GM18507 (cell line): ENCODE results near the gene HMGN3.

Experiments used
- DNase-seq: peaks from one replicate; pipeline ENCODE4 v3.0.0; 2011; ENCODE audit warnings: low read depth; ENCODE audit not compliant: insufficient read length; ENCODE audit errors: extremely low spot score
- FAIRE-seq: peaks from 2 replicates; lab custom pipeline; 2011; peaks lifted over from hg19 to GRCh38; lab: Jason Lieb, UNC

HMGN3 gene

GRCh38 chr6:79189760-79190350 lies 44.6 kb downstream of the HMGN3 start:
- FAIRE-seq (no peak), DNase-seq (no peak)

- no peak for FAIRE-seq
- no peak for DNase-seq
Observed at GRCh38 chr6:79188885-79189480, 45.5 kb downstream of the HMGN3 start.

GRCh38 chr6:79188107-79188506 lies 46.4 kb downstream of the HMGN3 start:
- no peak for FAIRE-seq

GRCh38 chr6:79186564-79186963 lies 47.9 kb downstream of the HMGN3 start:
- FAIRE-seq, result no peak
- DNase-seq, result no peak

More at GRCh38 chr6:79188107-79188506, 46.4 kb downstream of the HMGN3 start:
- DNase-seq, result no peak

- FAIRE-seq (no peak), DNase-seq (no peak)
Observed at GRCh38 chr6:79184641-79185040, 49.8 kb downstream of the HMGN3 start.

- FAIRE-seq (no peak), DNase-seq (no peak)
Observed at GRCh38 chr6:79184086-79184485, 50.4 kb downstream of the HMGN3 start.

GRCh38 chr6:79180052-79180451 lies 54.4 kb downstream of the HMGN3 start:
- FAIRE-seq (no peak), DNase-seq (no peak)

GRCh38 chr6:79173378-79173777 lies 61.1 kb downstream of the HMGN3 start:
- DNase-seq, result no peak
- FAIRE-seq, result no peak

- FAIRE-seq, result no peak
- no peak for DNase-seq
Observed at GRCh38 chr6:79170959-79171358, 63.5 kb downstream of the HMGN3 start.

- no peak for DNase-seq
- FAIRE-seq, result no peak
Observed at GRCh38 chr6:79170431-79170830, 64.1 kb downstream of the HMGN3 start.

GRCh38 chr6:79168695-79168980 lies 65.8 kb downstream of the HMGN3 start:
- DNase-seq (no peak), FAIRE-seq (no peak)

GRCh38 chr6:79167931-79168694 lies 66.4 kb downstream of the HMGN3 start:
- FAIRE-seq (no peak), DNase-seq (no peak)

GRCh38 chr6:79159846-79160245 lies 74.6 kb downstream of the HMGN3 start:
- no peak for FAIRE-seq

GRCh38 chr6:79158856-79159516 lies 75.5 kb downstream of the HMGN3 start:
- no peak for DNase-seq
- FAIRE-seq, result no peak

More at GRCh38 chr6:79159846-79160245, 74.6 kb downstream of the HMGN3 start:
- DNase-seq, result no peak

GRCh38 chr6:79157961-79158644 lies 76.4 kb downstream of the HMGN3 start:
- DNase-seq, result no peak
- no peak for FAIRE-seq

GRCh38 chr6:79152269-79152737 lies 82.2 kb downstream of the HMGN3 start:
- no peak for DNase-seq

More at GRCh38 chr6:79152269-79152737, 82.2 kb downstream of the HMGN3 start:
- no peak for FAIRE-seq
